Measurements from ENCODE around the gene FAM53B.

DNA sequence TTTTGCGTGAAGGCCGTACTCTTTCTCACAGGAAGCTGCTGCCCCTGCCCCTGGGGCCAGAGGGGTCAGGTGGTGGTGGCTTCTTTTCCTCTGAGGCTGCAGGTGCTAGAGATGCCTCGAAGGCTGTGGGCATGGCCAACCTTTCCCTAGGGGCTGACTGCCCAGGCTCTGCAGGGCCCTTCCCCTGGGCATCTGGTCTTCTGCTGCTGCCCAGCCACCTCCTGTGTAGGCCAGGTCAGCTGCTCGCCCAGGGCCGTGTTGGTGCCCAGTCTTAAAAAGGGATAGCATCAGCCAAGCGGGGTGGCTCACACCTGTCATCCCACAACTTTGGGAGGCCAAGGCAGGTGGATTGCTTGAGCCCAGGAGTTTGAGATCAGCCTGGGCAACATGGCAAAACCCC, 114.3 kb downstream of the FAM53B start:
- TF ChIP-seq POLR2A (IDR thresholded peaks at IDR 0.05; ENCODE audit: low read length) = no peak
- no peak for TF ChIP-seq GATA1 (IDR thresholded peaks at IDR 0.05; ENCODE audit: low read depth, low read length)

All from erythroblast (primary cell).